GM23338 (cell line): Measurements from ENCODE around the gene ZSWIM3. TPM values are rescaled to one million over a fixed set of nuclear protein-coding genes. Genes with fewer than 3 reads are reported as not detected.

Experiments
- ATAC-seq: fragments of 200-7000 bp; cut with Tn5 transposase; 3 replicates; pipeline ENCODE4 v1.9.1; 2020
- DNase-seq: peaks from one replicate; pipeline ENCODE4 v3.0.0-alpha.2; 2015; ENCODE audit warnings: low spot score
- H2AFZ ChIP-seq: fragments of 200-600 bp; sonication (generic); 2 replicates; pipeline ENCODE4 v1.8.0; 2016; ENCODE audit warnings: antibody characterized with exemption, mild to moderate bottlenecking, moderate library complexity
- H3F3A ChIP-seq: fragments of 200-600 bp; sonication (generic); replicated peaks from 2 replicates; pipeline ENCODE4 v1.8.0; 2017; ENCODE audit warnings: antibody characterized with exemption, mixed run types, low read depth
- H3K27ac ChIP-seq: fragments of 200-600 bp; sonication (generic); 2 replicates; pipeline ENCODE4 v1.6.1; 2016; ENCODE audit warnings: low read depth
- H3K27me3 ChIP-seq: fragments of 200-600 bp; sonication (generic); 2 replicates; pipeline ENCODE4 v1.8.0; 2016; ENCODE audit warnings: mild to moderate bottlenecking, mixed run types, moderate library complexity; ENCODE audit not compliant: insufficient read depth
- H3K36me3 ChIP-seq: fragments of 200-600 bp; sonication (generic); 2 replicates; pipeline ENCODE4 v1.8.0; 2016; ENCODE audit warnings: mild to moderate bottlenecking; ENCODE audit not compliant: insufficient read depth
- H3K4me1 ChIP-seq: fragments of 200-600 bp; sonication (generic); 2 replicates; pipeline ENCODE4 v1.8.0; 2016; ENCODE audit warnings: mild to moderate bottlenecking, moderate library complexity; ENCODE audit not compliant: insufficient read depth
- H3K4me2 ChIP-seq: fragments of 200-600 bp; sonication (generic); 2 replicates; pipeline ENCODE4 v1.7.1; 2017; ENCODE audit warnings: mixed run types
- H3K4me3 ChIP-seq: fragments of 200-600 bp; sonication (generic); 2 replicates; pipeline ENCODE4 v1.6.1; 2016; ENCODE audit warnings: mixed run types
- H3K79me2 ChIP-seq: fragments of 200-600 bp; sonication (generic); replicated peaks from 2 replicates; pipeline ENCODE4 v1.8.0; 2017; ENCODE audit warnings: mild to moderate bottlenecking; ENCODE audit not compliant: insufficient read depth
- H3K9me2 ChIP-seq: fragments of 200-600 bp; sonication (generic); 2 replicates; pipeline ENCODE4 v1.8.0; 2017; ENCODE audit not compliant: insufficient read depth
- H4K20me1 ChIP-seq: fragments of 200-600 bp; sonication (generic); replicated peaks from 2 replicates; pipeline ENCODE4 v1.8.0; 2017; ENCODE audit warnings: mild to moderate bottlenecking; ENCODE audit not compliant: insufficient read depth
- H3K27ac Mint-ChIP-seq: 2 replicates; pipeline ENCODE4 v1.8.0; 2020; ENCODE audit warnings: inconsistent platforms, mild to moderate bottlenecking, moderate library complexity, mixed read lengths
- H3K27me3 Mint-ChIP-seq: 3 replicates; pipeline ENCODE4 v1.8.0; 2022; ENCODE audit warnings: low read depth, mild to moderate bottlenecking, moderate library complexity, mixed read lengths, inconsistent platforms; ENCODE audit not compliant: insufficient read depth, poor library complexity
- H3K36me3 Mint-ChIP-seq: 3 replicates; pipeline ENCODE4 v1.8.0; 2021; ENCODE audit warnings: low read depth, mild to moderate bottlenecking, inconsistent platforms, moderate library complexity, mixed read lengths
- H3K4me1 Mint-ChIP-seq: 3 replicates; pipeline ENCODE4 v1.8.0; 2020; ENCODE audit warnings: mild to moderate bottlenecking, inconsistent platforms, mixed read lengths
- H3K4me3 Mint-ChIP-seq: 3 replicates; pipeline ENCODE4 v1.8.0; 2021; ENCODE audit warnings: moderate library complexity, mild to moderate bottlenecking, inconsistent platforms, mixed read lengths
- H3K9me3 Mint-ChIP-seq: 3 replicates; pipeline ENCODE4 v1.8.0; 2020; ENCODE audit warnings: moderate library complexity, mild to moderate bottlenecking, inconsistent platforms, mixed read lengths
- CTCF ChIP-seq, 2 experiments: fragments of 200-600 bp in 1 of 2; sonication (generic) in 1 of 2; conservative IDR thresholded peaks; 2 replicates each; pipeline versions ENCODE4 v1.5.1 to v1.6.1; 2016 to 2017; ENCODE audit warnings: antibody characterized with exemption in 2 of 2, low read depth in 2 of 2, mild to moderate bottlenecking in 2 of 2, moderate library complexity in 1 of 2
- EZH2 ChIP-seq: fragments of 200-600 bp; sonication (generic); IDR thresholded peaks from one replicate; pipeline ENCODE4 v1.8.0; 2017; ENCODE audit warnings: antibody characterized with exemption, mild to moderate bottlenecking, low read depth; ENCODE audit not compliant: unreplicated experiment
- POLR2AphosphoS5 ChIP-seq: IDR thresholded peaks from 2 replicates; pipeline ENCODE4 v1.6.1; 2016; ENCODE audit warnings: antibody characterized with exemption, low read depth
- REST ChIP-seq: IDR thresholded peaks from one replicate; pipeline ENCODE4 v1.6.1; 2018; ENCODE audit warnings: antibody characterized with exemption; ENCODE audit not compliant: unreplicated experiment
- STAT1 ChIP-seq: IDR thresholded peaks from one replicate; pipeline ENCODE4 v1.6.1; 2016; ENCODE audit warnings: antibody characterized with exemption; ENCODE audit not compliant: unreplicated experiment
- polyA plus RNA-seq: library from polyadenylated mRNA; unstranded; fragments of >200 nt; fragmentation: Nextera tagmentation; extraction: Ambion mirVana; gene quantifications from 2 replicates; pipeline ENCODE4 v1.2.1, GENCODE V29; 2016
- total RNA-seq: library from RNA; depleted of rRNA; stranded (reverse); fragments of >200 nt; shearing (Covaris generic); gene quantifications from 2 replicates; pipeline ENCODE4 v1.2.3, GENCODE V29; 2014

The ZSWIM3 gene
- total and polyA plus RNA-seq, 2 experiments from 2014 or later = 2.0 to 8.2 TPM

GRCh38 chr20:45910670-45911485, 53.5 kb downstream of the ZSWIM3 start:
- Histone ChIP-seq H3K27ac (peak overlapping the region; percentile 73), H3K4me1 (peaks cover 7% of the 10 kb centered on the region; the same call in 1 of the 2 replicates), H2AFZ (no peak overlapping the region), H3K9me2 (no peaks in the 10 kb centered on the region), H3F3A (peaks cover 8% of the 10 kb centered on the region; the same call in 1 of the 2 replicates), H3K27me3 (no peaks in the 10 kb centered on the region), H3K4me2 (peak overlapping the region; percentile 81), H3K4me3 (peak overlapping the region; percentile 91), H3K36me3 (peaks cover 5% of the 10 kb centered on the region), H4K20me1 (peaks cover 9% of the 10 kb centered on the region), H3K79me2 (peaks cover 10% of the 10 kb centered on the region)
- DNase-seq (peak; percentile 100), ATAC-seq (peak; percentile 85)
- TF ChIP-seq POLR2AphosphoS5 (peak; percentile 88), CTCF (conservative IDR thresholded peaks at IDR 0.05; ENCODE audit: low read depth in 2 of 2) (no peak), EZH2 (no peak)
- Mint-ChIP-seq H3K27me3 (peaks cover 13% of the 10 kb centered on the region), H3K9me3 (no peaks in the 10 kb centered on the region; the same call in 2 of the 3 replicates), H3K4me3 (peak overlapping the region; percentile 87), H3K4me1 (peaks cover 11% of the 10 kb centered on the region; the same call in 2 of the 3 replicates), H3K36me3 (peaks cover 43% of the 10 kb centered on the region), H3K27ac (peak overlapping the region; percentile 94)

GRCh38 chr20:45911486-45912343, 54.3 kb downstream of the ZSWIM3 start, which contains the start of gene PLTP:
Gene PLTP (minus strand): TSS chr20:45912155. CDS start chr20:45911452, 703 bp downstream.
- DNase-seq (peak; percentile 83), ATAC-seq (peak; percentile 56)
- Histone ChIP-seq H3K79me2 (peaks cover 10% of the 10 kb centered on the region), H4K20me1 (peaks cover 9% of the 10 kb centered on the region), H3K27me3 (no peaks in the 10 kb centered on the region), H3K4me1 (peaks cover 7% of the 10 kb centered on the region; the same call in 1 of the 2 replicates), H3K36me3 (0 out of 2 replicates have a peak, but pooled peaks cover 5% of the 10 kb centered on the region), H3K27ac (peak within 1 kb of the TSS; percentile 73), H3F3A (peaks cover 8% of the 10 kb centered on the region; the same call in 1 of the 2 replicates), H3K4me3 (peak within 1 kb of the TSS; percentile 91), H3K4me2 (peak within 1 kb of the TSS; percentile 81), H3K9me2 (no peaks in the 10 kb centered on the region), H2AFZ (peak within 1 kb of the TSS; percentile 97)
- no peaks in the 10 kb centered on the region; the same call in 2 of the 3 replicates for H3K9me3 Mint-ChIP-seq
- peak within 1 kb of the TSS; percentile 94 for H3K27ac Mint-ChIP-seq
- peaks cover 13% of the 10 kb centered on the region for H3K27me3 Mint-ChIP-seq
- TF ChIP-seq REST (no peak), STAT1 (no peak), POLR2AphosphoS5 (peak; percentile 97)
- peaks cover 11% of the 10 kb centered on the region; the same call in 2 of the 3 replicates for H3K4me1 Mint-ChIP-seq
- H3K36me3 Mint-ChIP-seq = peaks cover 37% of the 10 kb centered on the region
- H3K4me3 Mint-ChIP-seq = peak within 1 kb of the TSS; percentile 87
